HCT116 (cell line): ENCODE results near the gene ANAPC5. TPM values are rescaled to one million over a fixed set of nuclear protein-coding genes. Genes with fewer than 3 reads are reported as not detected.

Experiments used
- ATAC-seq: fragments of 200-7000 bp; cut with Tn5 transposase; 2 replicates; pipeline ENCODE4 v1.9.1; 2020; ENCODE audit warnings: mild to moderate bottlenecking, moderate library complexity
- BruUV-seq: library from RNA; stranded (reverse); fragments of 400-500 nt; replicated peaks from 2 replicates; lab custom pipeline; 2021; lab: Mats Ljungman, UMichigan
- CTCF ChIA-PET: fragments of 300-600 bp; sonication (Branson Sonifier 250); formaldehyde crosslinking; loops from one replicate; lab custom pipeline; 2021; ENCODE audit warnings: antibody characterized with exemption; lab: Charles Lee
- POLR2A ChIA-PET: fragments of 300-600, 350-600 bp; sonication (Branson Sonifier 250); formaldehyde crosslinking; loops from one replicate; lab custom pipeline; 2021; ENCODE audit warnings: antibody characterized with exemption; lab: Charles Lee
- RAD21 ChIA-PET, 2 experiments: fragments of 300-600 bp; sonication (Branson Sonifier 250); formaldehyde crosslinking; loops; one replicate each; lab custom pipeline; 2023; ENCODE audit warnings: low total read pairs in 2 of 2; ENCODE audit not compliant: uncharacterized antibody in 2 of 2, unreplicated experiment in 2 of 2, low non-redundant PET in 1 of 2; lab: Charles Lee
- DNase-seq: peaks from one replicate; pipeline ENCODE4 v3.0.0-alpha.2; 2010; ENCODE audit warnings: low read depth, low spot score
- H2AFZ ChIP-seq: fragments of 200-600 bp; shearing (Covaris generic), sonication (generic); 2 replicates; pipeline ENCODE4 v1.6.1; 2017; ENCODE audit warnings: low read depth, mixed run types, mixed read lengths, antibody characterized with exemption, low read length; ENCODE audit not compliant: poor library complexity, severe bottlenecking
- H3K27ac ChIP-seq: 2 replicates; pipeline ENCODE4 v1.5.1; 2012; ENCODE audit warnings: low read depth, low read length
- H3K27me3 ChIP-seq: fragments of 200-600 bp; sonication (generic); 2 replicates; pipeline ENCODE4 v1.6.1; 2016; ENCODE audit warnings: mixed run types, low read length, mixed read lengths; ENCODE audit not compliant: insufficient read depth
- H3K36me3 ChIP-seq, 2 experiments: fragments of 200-500 bp in 1 of 2; fragments of 200-600 bp in 1 of 2; sonication (Bioruptor generic) in 1 of 2; sonication (generic) in 1 of 2; 2 replicates each; pipeline versions ENCODE4 v1.5.1 to v1.6.1; 2014 to 2016; ENCODE audit warnings: low read length in 2 of 2, inconsistent platforms in 1 of 2, mixed read lengths in 1 of 2, mixed run types in 1 of 2; ENCODE audit not compliant: insufficient read depth in 2 of 2, control insufficient read depth in 1 of 2
- H3K4me1 ChIP-seq, 2 experiments: fragments of 200-600 bp in 1 of 2; sonication (generic) in 1 of 2; 2 replicates each; pipeline versions ENCODE4 v1.5.1 to v1.6.1; 2012 to 2017; ENCODE audit warnings: low read length in 2 of 2, inconsistent platforms in 1 of 2, mild to moderate bottlenecking in 1 of 2, mixed read lengths in 1 of 2, mixed run types in 1 of 2, moderate library complexity in 1 of 2; ENCODE audit not compliant: insufficient read depth in 2 of 2, control insufficient read depth in 1 of 2
- H3K4me2 ChIP-seq: fragments of 200-600 bp; sonication (generic); 2 replicates; pipeline ENCODE4 v1.6.1; 2017; ENCODE audit warnings: mixed run types, low read length, mixed read lengths
- H3K4me3 ChIP-seq, 2 experiments: fragments of 200-600 bp in 1 of 2; sonication (generic) in 1 of 2; replicated peaks in 1 of 2; 2 replicates each; pipeline ENCODE4 v1.5.1; 2011 to 2016; ENCODE audit warnings: low read length in 2 of 2, control low read depth in 1 of 2, low read depth in 1 of 2, mild to moderate bottlenecking in 1 of 2, mixed read lengths in 1 of 2, mixed run types in 1 of 2
- H3K79me2 ChIP-seq: fragments of 200-600 bp; sonication (generic); 2 replicates; pipeline ENCODE4 v1.6.1; 2017; ENCODE audit warnings: mild to moderate bottlenecking, mixed run types, low read length, moderate library complexity, mixed read lengths; ENCODE audit not compliant: insufficient read depth
- H3K9ac ChIP-seq: fragments of 200-600 bp; sonication (generic); 2 replicates; pipeline ENCODE4 v1.6.1; 2016; ENCODE audit warnings: low read length, mixed read lengths
- H3K9me2 ChIP-seq: fragments of 200-600 bp; sonication (generic), shearing (Covaris generic); 2 replicates; pipeline ENCODE4 v1.6.1; 2017; ENCODE audit warnings: mixed run types, mild to moderate bottlenecking, moderate library complexity; ENCODE audit not compliant: insufficient read depth
- H3K9me3 ChIP-seq, 2 experiments: fragments of 200-500 bp in 1 of 2; fragments of 200-600 bp in 1 of 2; sonication (Bioruptor generic) in 1 of 2; sonication (generic) in 1 of 2; 2 replicates each; pipeline ENCODE4 v1.6.1; 2014 to 2017; ENCODE audit warnings: low read length in 2 of 2, mixed read lengths in 2 of 2, inconsistent platforms in 1 of 2, low read depth in 1 of 2, mild to moderate bottlenecking in 1 of 2, mixed run types in 1 of 2, moderate library complexity in 1 of 2; ENCODE audit not compliant: control insufficient read depth in 1 of 2, insufficient read depth in 1 of 2
- H4K20me1 ChIP-seq: fragments of 200-600 bp; sonication (generic), shearing (Covaris generic); 2 replicates; pipeline ENCODE4 v1.6.1; 2017; ENCODE audit warnings: mixed run types, mild to moderate bottlenecking, moderate library complexity; ENCODE audit not compliant: insufficient read depth
- TCF7L2 ChIP-seq: IDR thresholded peaks from 2 replicates; pipeline ENCODE4 v1.7.0; 2011; ENCODE audit warnings: borderline replicate concordance, inconsistent platforms; ENCODE audit not compliant: insufficient read depth, insufficient read length; ENCODE audit errors: extremely low read depth
- intact Hi-C: fragments of 100-400 bp; cut with micrococcal nuclease; formaldehyde crosslinking; loops from 2 replicates; pipeline ENCODE4 v1.10.0; 2022
- total RNA-seq: library from RNA; stranded (reverse); gene quantifications from one replicate; pipeline ENCODE4 v1.2.1, GENCODE V29; 2021; ENCODE audit not compliant: unreplicated experiment

The ANAPC5 gene
- total RNA-seq, 1 experiment from 2014 or later, result 112 TPM

- Histone ChIP-seq H3K27me3 (no peaks in the 10 kb centered on the region), H3K79me2 (no peaks in the 10 kb centered on the region), H3K4me2 (no peak overlapping the region), H2AFZ (no peak overlapping the region), H3K27ac (no peak overlapping the region), H3K4me3 (no peak overlapping the region), H3K36me3 (peaks cover 18 to 31% of the 10 kb centered on the region in 2 experiments; a peak in 3 of 4 replicates), H3K9me2 (no peaks in the 10 kb centered on the region), H3K9me3 (no peaks in the 10 kb centered on the region), H4K20me1 (no peaks in the 10 kb centered on the region), H3K9ac (no peak overlapping the region), H3K4me1 (no peaks in the 10 kb centered on the region)
- ChIA-PET POLR2A (no interaction called here), CTCF (no interaction called here), RAD21 (no interaction called here)
- no peak for TF ChIP-seq TCF7L2
- intact Hi-C loops, result no loop called here
- ATAC-seq (no peak), DNase-seq (no peak)
- BruUV-seq, result no TSS peak
These were observed 93.1 kb downstream of the ANAPC5 start for GRCh38 chr12:121259074-121259473.

Other genes with a start within 250 kb of the ANAPC5 start
- 1.5 TPM for gene P2RX7, start 219.5 kb downstream of the ANAPC5 start, total RNA-seq
- 17.1 TPM for gene P2RX4, start 142.3 kb downstream of the ANAPC5 start, total RNA-seq
- gene CAMKK2, start 55.7 kb downstream of the ANAPC5 start, total RNA-seq, result 33.8 TPM
- gene RNF34, start 47.7 kb upstream of the ANAPC5 start, total RNA-seq, result 47.8 TPM
- 36.7 TPM for gene KDM2B, start 228.6 kb upstream of the ANAPC5 start, total RNA-seq